ENCODE measurements around the gene NTNG1.

Gene NTNG1

DNA sequence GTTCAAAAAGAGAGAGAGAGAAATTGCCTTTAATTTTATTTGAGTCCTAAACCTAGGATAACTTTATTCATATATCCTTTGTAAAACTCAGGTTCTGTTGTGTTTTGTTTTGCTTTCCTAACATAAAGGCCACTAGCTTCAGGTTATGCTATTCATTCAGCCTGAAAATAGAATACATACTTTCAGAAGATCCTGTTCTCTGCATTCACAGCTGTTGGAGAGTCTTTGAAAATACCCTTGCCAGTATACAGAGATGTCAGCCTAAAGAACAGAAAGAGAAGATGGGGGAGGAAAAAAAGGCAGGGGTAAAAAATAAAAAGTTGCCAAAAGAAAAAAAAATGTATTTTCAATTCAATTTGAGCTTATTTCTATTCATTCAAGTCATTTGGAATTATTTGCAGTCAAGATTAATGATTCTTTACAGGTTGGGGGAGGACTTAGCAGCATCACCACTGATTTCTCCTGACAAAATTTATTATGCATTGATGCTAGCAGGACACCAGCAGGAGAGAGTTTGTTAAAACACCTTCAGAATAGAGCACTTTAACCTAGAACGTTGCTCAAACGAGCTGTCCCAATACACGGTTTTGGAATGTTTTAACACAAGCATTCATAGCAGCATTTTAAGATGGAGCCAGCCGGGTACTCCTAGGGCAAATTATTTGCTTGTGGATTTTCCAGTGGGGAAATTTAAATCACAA is 318.5 kb downstream of the NTNG1 start:
- no peak for DNase-seq (ENCODE audit: low read depth)

DNA sequence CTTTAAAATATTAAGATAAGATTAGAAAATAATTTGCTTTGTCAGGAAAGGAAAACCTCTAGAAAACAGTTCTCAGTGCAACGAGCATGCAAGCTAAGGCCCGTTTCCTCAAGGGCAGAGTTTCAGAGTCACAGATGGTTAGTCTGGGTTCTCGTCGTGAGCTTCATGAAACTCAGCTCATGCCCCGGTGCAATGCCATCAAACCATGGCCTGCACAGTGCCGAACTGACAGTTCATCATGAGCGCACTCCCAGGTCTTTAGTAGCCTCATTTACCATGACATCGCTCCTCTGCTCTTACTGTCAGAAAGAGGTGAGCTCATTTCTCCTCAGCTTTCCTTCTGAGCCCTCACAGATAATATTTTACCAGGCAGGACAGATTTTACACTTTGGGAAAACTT is 319.2 kb downstream of the NTNG1 start:
- no peak for DNase-seq (ENCODE audit: low read depth)

DNA sequence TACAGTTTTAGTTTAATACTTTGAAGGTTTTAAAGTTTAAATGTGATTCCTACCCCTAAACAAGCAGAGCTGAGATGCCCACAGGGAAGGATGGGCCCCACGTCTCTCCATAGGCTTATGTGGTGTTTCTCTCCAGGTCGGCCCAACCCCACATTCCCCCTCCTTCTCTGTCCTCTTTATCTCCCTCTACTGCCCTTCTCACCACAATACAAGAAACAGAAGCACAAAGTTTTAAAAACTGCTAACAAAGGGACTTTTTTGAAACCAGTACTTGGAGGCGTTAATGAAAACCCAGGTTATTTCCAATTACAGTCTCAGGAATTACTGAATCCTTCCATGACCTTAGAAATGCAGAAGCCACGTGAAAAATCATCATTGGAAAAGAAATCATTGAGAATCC is 324.0 kb downstream of the NTNG1 start:
- DNase-seq (ENCODE audit: low read depth), result no peak

DNA sequence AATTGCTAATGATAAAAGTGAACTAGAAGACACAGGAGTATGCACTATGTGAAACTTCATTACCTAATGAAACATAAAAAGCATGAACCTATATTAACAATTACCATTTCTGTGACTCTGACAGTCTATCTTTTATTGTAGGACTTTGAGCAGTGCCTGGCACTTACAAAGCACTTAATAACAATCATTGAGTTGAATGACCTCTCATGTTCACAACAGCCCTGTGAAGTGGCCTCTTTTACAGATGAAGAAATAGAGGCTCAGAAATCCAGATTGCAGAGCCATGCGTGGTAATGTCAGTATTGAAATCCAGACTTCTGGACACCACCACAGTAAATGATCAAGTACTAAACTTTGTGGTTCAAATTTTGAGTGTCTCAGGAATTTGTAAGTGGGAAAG is 326.4 kb downstream of the NTNG1 start:
- no peak for DNase-seq (ENCODE audit: low read depth)

DNA sequence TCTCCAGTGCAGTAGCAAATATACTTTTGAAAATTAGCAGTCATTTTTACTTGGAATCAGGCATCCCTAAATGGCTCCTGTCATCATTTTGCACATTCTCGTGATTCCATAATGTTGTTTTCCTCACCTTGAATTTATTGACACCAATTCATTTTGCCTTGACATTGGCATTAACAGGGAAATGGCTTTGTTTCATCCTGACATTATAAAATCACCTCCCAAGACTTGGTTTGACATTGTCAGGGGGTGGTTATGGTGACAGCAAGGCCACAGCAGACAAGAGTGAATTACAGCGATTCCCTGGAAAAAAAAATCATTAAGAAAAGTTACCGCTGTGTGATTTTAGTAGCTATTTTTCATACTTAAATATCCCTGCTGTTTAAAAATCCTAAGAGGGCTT is 327.0 kb downstream of the NTNG1 start:
- no peak for DNase-seq (ENCODE audit: low read depth)

DNA sequence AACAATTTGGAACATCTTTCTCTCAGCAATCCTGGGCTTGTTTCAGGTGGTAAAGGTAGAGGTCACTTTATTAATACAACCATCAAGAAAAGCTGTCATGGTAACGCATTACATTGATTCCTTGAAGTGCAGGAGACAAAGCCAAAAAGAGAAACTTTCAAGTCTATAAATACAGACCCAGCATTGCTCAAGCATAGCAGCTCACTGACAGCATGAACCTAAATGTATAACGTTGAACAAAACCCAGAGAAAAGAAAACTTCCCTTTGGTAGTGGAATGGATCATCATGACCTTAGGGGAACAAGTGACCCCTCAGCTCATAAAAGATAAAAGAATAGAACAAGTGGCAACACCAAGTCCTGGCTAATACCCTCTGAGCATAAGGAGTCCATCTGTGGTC is 332.2 kb downstream of the NTNG1 start:
- no peak for DNase-seq (ENCODE audit: low read depth)

DNA sequence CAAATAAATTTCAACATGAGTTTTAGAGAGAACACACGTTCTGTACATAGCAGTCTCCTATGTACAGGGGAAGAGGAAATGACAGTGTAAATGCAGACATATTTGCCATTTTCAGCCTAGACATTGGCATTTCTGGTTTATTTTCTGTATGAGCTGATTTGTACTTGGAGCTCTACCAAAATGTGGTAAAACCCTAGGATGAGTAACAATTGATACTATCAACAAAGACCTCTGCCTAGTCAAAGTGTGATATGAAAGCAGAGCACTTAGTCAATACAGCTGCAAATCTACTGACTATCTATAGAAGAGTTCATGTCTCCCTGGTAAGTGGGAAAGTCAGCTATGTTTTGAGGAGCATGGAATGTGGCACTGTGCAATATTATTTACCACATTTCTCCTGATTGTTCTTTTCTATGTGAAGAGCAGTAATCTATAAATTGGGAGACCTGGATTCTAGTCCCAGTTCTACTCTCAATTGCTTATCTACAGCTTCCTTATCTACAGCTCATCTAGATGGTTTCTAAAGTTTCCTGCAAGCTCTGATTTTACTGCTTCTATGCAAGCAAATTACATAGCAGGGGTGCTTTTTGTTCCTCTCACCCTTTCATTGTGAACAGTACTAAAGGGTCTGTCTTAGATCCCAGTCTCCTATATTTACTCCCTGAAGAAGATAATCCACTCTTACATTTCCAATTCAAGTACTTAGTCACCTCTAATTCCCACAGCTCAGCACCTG is 334.2 kb downstream of the NTNG1 start:
- peak; percentile 9 for DNase-seq (ENCODE audit: low read depth)

DNA sequence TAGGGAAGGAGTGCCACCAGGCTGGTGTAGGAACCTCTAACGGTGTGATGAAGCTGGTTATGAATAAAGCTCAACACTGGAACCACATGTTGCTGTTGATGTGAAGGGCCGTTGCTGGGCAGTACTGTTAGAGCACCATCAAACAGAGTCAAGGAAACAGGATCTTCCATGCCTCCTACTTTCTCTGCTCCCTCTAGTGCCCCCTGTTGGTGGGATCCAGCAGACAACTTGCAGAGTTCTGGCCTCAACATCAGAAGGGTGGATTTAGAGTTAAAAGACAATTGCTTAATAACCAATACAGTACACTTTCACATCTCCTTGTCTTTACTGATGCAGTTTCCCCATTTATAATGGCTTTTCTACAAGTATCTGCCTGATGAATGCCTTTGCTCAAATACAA is 336.4 kb downstream of the NTNG1 start:
- DNase-seq (ENCODE audit: low read depth), result no peak

DNA sequence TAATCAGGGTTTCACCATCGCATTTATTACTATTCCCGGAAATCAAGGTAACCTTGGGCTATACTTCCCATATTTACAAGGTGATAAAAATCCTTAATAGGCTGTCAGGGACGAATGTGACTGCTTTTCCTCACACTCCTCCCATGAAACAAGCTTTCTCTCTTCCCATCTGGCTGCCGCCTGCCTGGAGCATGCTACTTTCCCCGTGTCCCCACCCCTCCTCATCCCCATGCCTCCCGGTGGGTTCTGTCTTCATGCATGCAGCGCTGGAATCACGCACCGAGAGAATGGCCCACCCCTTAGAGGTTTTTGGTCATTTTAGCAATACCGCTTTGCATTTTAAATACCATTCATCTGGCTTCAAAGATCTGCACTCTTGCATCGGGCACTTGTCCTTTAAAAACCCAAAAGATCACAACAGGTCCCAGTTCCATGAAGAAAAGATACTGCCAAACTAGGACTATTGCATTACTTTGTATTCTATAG is 339.1 kb downstream of the NTNG1 start:
- no peak for DNase-seq (ENCODE audit: low read depth)

DNA sequence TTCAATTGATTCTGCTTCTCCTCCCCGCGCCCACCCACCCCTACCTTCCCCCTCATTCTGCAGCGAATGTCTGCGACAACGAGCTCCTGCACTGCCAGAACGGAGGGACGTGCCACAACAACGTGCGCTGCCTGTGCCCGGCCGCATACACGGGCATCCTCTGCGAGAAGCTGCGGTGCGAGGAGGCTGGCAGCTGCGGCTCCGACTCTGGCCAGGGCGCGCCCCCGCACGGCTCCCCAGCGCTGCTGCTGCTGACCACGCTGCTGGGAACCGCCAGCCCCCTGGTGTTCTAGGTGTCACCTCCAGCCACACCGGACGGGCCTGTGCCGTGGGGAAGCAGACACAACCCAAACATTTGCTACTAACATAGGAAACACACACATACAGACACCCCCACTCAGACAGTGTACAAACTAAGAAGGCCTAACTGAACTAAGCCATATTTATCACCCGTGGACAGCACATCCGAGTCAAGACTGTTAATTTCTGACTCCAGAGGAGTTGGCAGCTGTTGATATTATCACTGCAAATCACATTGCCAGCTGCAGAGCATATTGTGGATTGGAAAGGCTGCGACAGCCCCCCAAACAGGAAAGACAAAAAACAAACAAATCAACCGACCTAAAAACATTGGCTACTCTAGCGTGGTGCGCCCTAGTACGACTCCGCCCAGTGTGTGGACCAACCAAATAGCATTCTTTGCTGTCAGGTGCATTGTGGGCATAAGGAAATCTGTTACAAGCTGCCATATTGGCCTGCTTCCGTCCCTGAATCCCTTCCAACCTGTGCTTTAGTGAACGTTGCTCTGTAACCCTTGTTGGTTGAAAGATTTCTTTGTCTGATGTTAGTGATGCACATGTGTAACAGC is 339.9 kb downstream of the NTNG1 start:
- no peak for DNase-seq (ENCODE audit: low read depth)

DNA sequence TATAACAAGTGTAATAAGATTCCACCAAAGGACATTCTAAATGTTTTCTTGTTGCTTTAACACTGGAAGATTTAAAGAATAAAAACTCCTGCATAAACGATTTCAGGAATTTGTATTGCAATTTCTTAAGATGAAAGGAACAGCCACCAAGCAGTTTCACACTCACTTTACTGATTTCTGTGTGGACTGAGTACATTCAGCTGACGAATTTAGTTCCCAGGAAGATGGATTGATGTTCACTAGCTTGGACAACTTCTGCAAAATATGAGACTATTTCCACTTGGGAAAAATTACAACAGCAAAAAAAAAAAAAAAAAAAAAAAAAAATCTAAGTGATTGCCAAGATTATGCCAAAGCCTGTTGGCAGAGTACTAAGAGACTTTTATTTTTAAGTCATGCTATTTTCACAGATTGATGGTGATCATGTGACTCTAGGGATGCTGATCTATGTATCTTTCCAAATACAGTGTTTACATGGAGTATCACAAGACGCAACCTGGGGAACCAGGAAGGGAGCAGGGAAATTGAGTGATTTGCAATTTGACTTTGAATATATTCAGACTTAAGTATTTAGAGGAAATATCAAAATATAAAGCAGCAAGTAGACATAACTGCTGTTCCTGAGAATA is 341.0 kb downstream of the NTNG1 start:
- DNase-seq (ENCODE audit: low read depth), result no peak

DNA sequence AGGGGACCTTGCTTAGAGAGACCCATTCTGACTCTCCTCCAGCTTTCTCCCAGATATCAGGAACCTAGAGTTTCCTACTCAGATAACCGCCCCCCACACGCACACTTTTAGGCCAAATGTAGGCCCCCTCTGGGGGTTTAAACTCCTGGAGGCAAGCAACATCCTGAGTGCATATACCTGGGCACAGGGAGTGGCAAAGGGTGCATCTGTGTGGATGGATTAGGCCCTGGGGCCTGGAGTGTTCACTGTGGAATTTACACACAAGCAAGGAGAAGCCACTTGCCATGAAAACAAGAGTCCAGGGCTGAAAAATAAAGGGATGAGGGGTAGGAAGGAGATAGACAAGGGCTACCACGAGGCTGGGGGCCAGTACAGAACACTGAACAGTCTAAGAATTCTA is 343.1 kb downstream of the NTNG1 start:
- no peak for DNase-seq (ENCODE audit: low read depth)

DNA sequence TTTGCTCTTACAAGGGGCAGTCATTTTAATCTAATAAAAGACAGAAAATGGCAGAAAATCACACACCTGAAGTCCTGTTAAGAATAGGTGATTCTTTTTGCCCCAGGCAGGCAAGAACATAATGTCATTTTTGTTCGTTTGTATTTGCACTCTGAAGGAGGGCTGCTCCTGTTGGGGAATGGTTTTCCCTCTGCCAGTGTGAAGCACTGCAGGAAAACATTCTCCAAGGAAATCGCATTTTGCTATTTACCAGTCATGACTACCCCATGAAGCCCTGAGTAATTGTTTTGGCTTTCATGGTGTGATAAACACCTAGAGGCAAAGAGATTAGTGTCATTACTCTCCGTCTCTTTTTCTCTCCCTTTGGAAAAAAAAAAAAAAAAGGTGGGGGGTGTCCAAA is 345.5 kb downstream of the NTNG1 start:
- DNase-seq (ENCODE audit: low read depth), result no peak

DNA sequence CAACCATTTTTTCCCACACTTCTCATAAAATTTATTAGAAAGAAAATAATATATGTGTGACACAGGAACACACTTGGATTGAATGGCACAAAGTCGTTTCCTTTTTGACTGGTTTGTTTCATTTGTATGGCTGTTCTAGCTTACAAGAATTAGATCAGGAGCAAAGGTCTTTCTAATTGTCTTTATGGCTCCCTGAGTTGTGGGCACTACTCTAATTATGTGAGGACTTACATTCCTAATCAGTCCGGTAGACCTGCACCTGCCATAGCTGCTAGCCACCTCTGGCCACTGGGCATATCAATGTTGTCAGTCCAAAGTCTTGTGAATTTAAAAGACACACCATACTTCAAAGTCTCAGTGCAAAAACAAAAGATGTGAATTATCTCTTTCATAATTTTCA is 346.7 kb downstream of the NTNG1 start:
- no peak for DNase-seq (ENCODE audit: low read depth)

DNA sequence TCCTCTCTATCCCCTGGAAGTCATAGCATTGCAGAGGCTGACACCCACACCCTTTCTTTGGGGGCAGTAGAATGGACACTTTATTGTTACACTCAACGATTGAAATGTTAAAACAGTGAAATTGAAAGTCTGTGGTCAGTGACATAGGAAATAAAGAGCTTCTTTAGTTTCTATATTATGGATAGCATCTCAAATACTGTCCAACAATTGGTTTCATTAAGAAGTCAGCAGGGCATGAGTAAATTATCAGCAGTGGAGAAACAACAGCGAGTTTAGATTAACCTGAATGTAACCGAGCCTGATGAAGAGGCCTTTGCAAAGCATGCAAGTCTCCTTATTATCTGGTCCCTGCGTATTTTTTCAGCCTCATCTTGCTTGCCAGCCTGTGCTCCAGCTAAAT is 350.7 kb downstream of the NTNG1 start:
- no peak for DNase-seq (ENCODE audit: low read depth)

DNA sequence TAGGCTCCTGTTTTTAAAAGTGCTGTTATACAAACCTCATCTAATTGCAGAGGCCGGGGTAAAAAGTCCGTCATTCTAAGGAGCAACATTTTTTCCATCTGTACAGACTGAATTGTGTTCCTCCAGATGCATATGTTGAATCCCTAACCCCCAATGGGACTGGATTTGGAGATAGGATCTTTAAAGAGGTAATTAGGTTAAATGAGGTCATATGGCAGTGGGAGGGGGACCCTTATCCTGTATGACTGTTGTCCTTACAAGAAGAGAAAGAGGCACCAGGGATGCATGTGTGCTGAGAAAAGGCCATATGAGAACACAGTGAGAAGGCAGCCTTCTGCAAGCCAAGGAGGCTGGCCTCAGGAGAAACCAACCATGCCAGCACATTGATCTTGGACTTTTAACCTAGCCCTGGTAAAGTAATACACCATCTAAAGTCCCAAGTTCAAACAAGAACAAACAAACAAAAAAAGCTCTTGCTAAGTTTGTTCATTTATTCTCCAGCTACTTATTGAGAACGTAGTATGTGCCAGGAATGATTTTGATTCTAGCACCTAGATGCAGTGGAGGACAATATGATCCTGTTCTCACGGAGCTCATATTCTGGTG is 352.4 kb downstream of the NTNG1 start:
- no peak for DNase-seq (ENCODE audit: low read depth)

DNA sequence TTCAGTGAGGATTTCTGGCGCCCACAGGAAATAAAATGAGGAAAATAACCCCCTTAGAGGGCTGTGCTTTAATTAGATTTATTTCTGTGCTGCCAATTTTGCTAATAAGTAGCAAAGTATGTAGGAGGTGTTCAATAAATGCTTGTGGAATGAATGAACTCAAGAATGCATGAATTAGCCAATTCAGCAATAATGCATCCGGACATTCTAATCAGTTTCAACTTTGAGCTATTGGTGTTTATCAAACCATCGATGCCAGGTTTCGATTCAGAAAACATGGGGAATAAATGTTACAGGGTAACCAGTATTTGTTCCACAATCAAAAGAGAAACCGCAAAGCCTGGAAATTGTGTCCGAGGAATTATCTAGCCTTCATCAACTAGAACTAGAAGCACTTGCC is 353.2 kb downstream of the NTNG1 start:
- no peak for DNase-seq (ENCODE audit: low read depth)

DNA sequence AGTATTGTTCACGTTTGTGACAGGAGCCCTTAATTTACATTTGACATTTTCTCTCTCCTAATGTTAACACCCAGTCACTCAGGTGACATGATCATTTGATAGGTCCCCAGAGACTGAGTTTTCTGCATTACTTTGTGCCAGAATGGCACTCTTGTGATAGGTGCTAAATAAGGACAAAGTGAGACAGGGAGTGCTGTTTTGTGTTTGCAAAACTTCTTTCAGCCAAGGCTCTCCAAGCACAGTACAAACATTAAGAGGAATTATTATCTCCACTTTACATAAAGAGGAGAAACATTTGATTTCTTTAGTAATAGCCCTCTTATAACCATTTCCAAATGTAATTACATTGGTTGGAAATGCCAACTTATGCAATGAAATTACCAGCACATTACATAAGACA is 355.2 kb downstream of the NTNG1 start:
- no peak for DNase-seq (ENCODE audit: low read depth)

DNA sequence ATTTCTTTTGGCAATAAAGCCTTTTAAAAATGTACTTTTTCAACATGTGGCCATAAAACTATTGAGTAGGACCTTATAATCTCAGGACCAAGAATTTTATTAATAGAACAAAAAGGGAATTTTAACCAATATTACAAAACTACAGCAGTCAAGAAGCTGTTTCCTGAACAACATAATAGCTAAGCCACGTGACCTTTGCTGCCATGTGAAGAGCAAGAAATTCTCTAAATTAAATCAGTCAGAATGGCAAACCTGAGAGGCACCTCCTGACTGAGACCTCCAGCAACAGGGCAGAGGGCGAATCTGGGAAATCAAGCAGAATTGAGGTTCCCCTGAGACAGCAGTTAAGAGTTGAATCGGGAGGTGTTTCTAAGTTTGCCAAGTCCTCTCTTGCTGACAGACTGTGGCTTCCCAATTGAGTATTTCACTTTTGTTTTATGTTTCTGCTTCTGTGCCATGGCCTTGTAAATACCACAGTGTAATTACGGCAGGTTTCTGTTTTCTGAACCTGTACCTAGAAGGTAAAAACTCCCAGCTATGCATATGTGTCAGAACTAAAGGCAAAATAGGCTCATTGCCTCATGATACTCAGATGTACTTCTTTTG is 358.4 kb downstream of the NTNG1 start:
- DNase-seq (ENCODE audit: low read depth), result no peak

DNA sequence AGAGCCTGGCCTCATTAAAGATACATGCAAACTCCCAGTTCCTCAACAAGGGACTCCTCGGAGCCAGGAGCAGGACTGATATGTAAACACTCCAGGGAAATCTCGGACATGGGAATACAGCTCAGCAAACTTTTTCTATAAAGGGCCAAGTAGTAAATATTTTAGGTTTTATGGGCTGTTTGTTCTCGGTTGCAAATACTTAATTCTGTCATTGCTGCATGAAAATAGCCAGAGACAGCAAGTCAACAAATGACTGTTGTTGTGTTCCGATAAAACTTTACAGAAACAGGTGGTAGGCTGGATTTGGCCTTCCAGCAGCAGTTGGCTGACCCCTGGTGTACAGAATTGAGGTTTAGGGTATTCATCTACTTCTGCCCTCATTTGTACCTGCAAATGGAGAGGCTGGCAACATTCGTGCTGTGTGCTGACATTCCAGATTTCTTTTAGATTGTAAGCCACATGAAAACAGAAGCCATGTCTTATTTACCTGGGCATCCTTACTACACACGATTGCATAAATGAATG is 360.3 kb downstream of the NTNG1 start:
- DNase-seq (ENCODE audit: low read depth), result no peak

DNA sequence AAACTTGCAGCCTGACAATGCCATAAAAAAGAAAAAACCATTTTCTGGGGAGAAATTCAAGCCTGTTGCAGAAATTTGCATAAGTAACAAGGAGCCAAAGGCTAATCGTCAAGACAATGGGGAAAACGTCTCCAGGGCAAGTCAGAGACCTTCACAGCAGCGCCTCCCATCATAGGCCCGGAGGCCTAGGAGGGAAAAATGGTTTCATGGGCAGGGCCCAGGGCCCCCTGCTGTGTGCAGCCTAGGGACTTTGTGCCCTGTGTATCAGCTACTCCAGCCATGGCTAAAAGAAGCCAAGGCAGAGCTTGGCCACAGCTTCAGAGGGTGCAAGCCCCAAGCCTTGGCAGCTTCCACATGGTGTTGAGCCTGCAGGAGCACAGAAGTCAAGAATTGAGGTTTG is 369.5 kb downstream of the NTNG1 start:
- no peak for DNase-seq (ENCODE audit: low read depth)

Measured in non-pigmented ciliary epithelial cell (primary cell).